ENCODE measurements around the gene TRAK1.

Gene TRAK1

GRCh38 chr3:42214565-42215283 lies 123.6 kb downstream of the TRAK1 start:
- DNase-seq (ENCODE audit: extremely low spot score) = no peak
- POLR2A ChIA-PET = interaction anchor here (0.8 kb wide), 1 partner anchor 214 kb away, joined by 3 read pairs; no protein-coding TSS in a partner anchor
- no peak for TF ChIP-seq ELF4 (IDR thresholded peaks at IDR 0.05)
- no peak for TF ChIP-seq ZNF384 (IDR thresholded peaks at IDR 0.05)
- no peak for TF ChIP-seq FOXA1 (IDR thresholded peaks at IDR 0.05)
- no peak for TF ChIP-seq PKNOX1 (IDR thresholded peaks at IDR 0.05)
- CTCF ChIA-PET = interaction anchor here (0.9 to 1.1 kb wide), 2 partner anchors 9 to 24 kb away, joined by 3 to 6 read pairs; no protein-coding TSS in a partner anchor

GRCh38 chr3:42216302-42216701 lies 125.1 kb downstream of the TRAK1 start:
- no peak for DNase-seq (ENCODE audit: extremely low spot score)
- ChIA-PET POLR2A (no interaction called here), CTCF (interaction anchor here (1.1 kb wide), 1 partner anchor 25 kb away, joined by 3 read pairs; no protein-coding TSS in a partner anchor)
- TF ChIP-seq FOXA1 (IDR thresholded peaks at IDR 0.05) = no peak

- POLR2A ChIA-PET = no interaction called here
- CTCF ChIA-PET = no interaction called here
Observed at GRCh38 chr3:42216931-42217333, 125.8 kb downstream of the TRAK1 start.

GRCh38 chr3:42220436-42221121 lies 129.4 kb downstream of the TRAK1 start:
- ChIA-PET POLR2A (no interaction called here), CTCF (no interaction called here)
- no peak for DNase-seq (ENCODE audit: extremely low spot score)
- no peak for TF ChIP-seq NFRKB (IDR thresholded peaks at IDR 0.05)
- no peak for TF ChIP-seq BHLHE40 (IDR thresholded peaks at IDR 0.05; ENCODE audit: borderline replicate concordance)
- no peak for TF ChIP-seq FOXA1 (IDR thresholded peaks at IDR 0.05)

More at GRCh38 chr3:42216931-42217333, 125.8 kb downstream of the TRAK1 start:
- no peak for DNase-seq (ENCODE audit: extremely low spot score)
- TF ChIP-seq TARDBP (IDR thresholded peaks at IDR 0.05) (no peak), LEF1 (IDR thresholded peaks at IDR 0.05; ENCODE audit: borderline replicate concordance) (no peak), NFRKB (IDR thresholded peaks at IDR 0.05) (no peak), SUZ12 (IDR thresholded peaks at IDR 0.05) (no peak), BHLHE40 (IDR thresholded peaks at IDR 0.05; ENCODE audit: borderline replicate concordance) (no peak), ELF4 (IDR thresholded peaks at IDR 0.05) (no peak), CTBP1 (IDR thresholded peaks at IDR 0.05; ENCODE audit: borderline replicate concordance) (no peak)

- CTCF ChIA-PET = interaction anchor here (1.3 kb wide), 1 partner anchor 8 kb away, joined by 3 read pairs; no protein-coding TSS in a partner anchor
- TF ChIP-seq TARDBP (IDR thresholded peaks at IDR 0.05) = no peak
- TF ChIP-seq PKNOX1 (IDR thresholded peaks at IDR 0.05) = no peak
- no peak for TF ChIP-seq LEF1 (IDR thresholded peaks at IDR 0.05; ENCODE audit: borderline replicate concordance)
- TF ChIP-seq L3MBTL2 (conservative IDR thresholded peaks at IDR 0.05) = no peak
- TF ChIP-seq NFRKB (IDR thresholded peaks at IDR 0.05) = no peak
- no peak for TF ChIP-seq CTBP1 (IDR thresholded peaks at IDR 0.05; ENCODE audit: borderline replicate concordance)
- POLR2A ChIA-PET = no interaction called here
- no peak for DNase-seq (ENCODE audit: extremely low spot score)
Observed at GRCh38 chr3:42222942-42223693, 132.0 kb downstream of the TRAK1 start.

- CTCF ChIA-PET = no interaction called here
- POLR2A ChIA-PET = no interaction called here
- TF ChIP-seq FOXM1 (IDR thresholded peaks at IDR 0.05; ENCODE audit: borderline replicate concordance) = no peak
- TF ChIP-seq BHLHE40 (IDR thresholded peaks at IDR 0.05; ENCODE audit: borderline replicate concordance) = no peak
- no peak for DNase-seq (ENCODE audit: extremely low spot score)
Observed at GRCh38 chr3:42224178-42224577, 133.0 kb downstream of the TRAK1 start.

GRCh38 chr3:42224658-42225421 lies 133.7 kb downstream of the TRAK1 start:
- DNase-seq (ENCODE audit: extremely low spot score) = no peak
- ChIA-PET POLR2A (no interaction called here), CTCF (interaction anchor here (0.6 kb wide), 1 partner anchor 273 kb away, joined by 3 read pairs; no protein-coding TSS in a partner anchor)
- TF ChIP-seq ELF4 (IDR thresholded peaks at IDR 0.05) (no peak), PKNOX1 (IDR thresholded peaks at IDR 0.05) (no peak), NFRKB (IDR thresholded peaks at IDR 0.05) (no peak), BHLHE40 (IDR thresholded peaks at IDR 0.05; ENCODE audit: borderline replicate concordance) (no peak), SUZ12 (IDR thresholded peaks at IDR 0.05) (no peak), TARDBP (IDR thresholded peaks at IDR 0.05) (no peak), FOXM1 (IDR thresholded peaks at IDR 0.05; ENCODE audit: borderline replicate concordance) (no peak), ARNT (IDR thresholded peaks at IDR 0.05) (no peak), HDGF (IDR thresholded peaks at IDR 0.05; ENCODE audit: borderline replicate concordance) (no peak), L3MBTL2 (conservative IDR thresholded peaks at IDR 0.05) (no peak), LEF1 (IDR thresholded peaks at IDR 0.05; ENCODE audit: borderline replicate concordance) (no peak), FOXA1 (IDR thresholded peaks at IDR 0.05) (no peak), FOXK2 (IDR thresholded peaks at IDR 0.05) (no peak), SP1 (IDR thresholded peaks at IDR 0.05) (no peak), ZNF384 (IDR thresholded peaks at IDR 0.05) (no peak)

Data from HEK293T (cell line).